Neural crest cell (in vitro differentiated cells): ENCODE results near the gene SLC23A3. TPM values are rescaled to one million over a fixed set of nuclear protein-coding genes. Genes with fewer than 3 reads are reported as not detected.

Source experiments
- DNase-seq: peaks from one replicate; pipeline ENCODE4 v3.0.0; 2021; ENCODE audit warnings: low read depth, mixed read lengths, low spot score
- H3K27ac Mint-ChIP-seq: one replicate; pipeline ENCODE4 v1.8.0; 2021; ENCODE audit warnings: mild to moderate bottlenecking, mixed read lengths; ENCODE audit not compliant: unreplicated experiment
- H3K27me3 Mint-ChIP-seq: 2 replicates; pipeline ENCODE4 v1.8.0; 2021; ENCODE audit warnings: low read depth, mild to moderate bottlenecking, mixed read lengths
- H3K36me3 Mint-ChIP-seq: 2 replicates; pipeline ENCODE4 v1.8.0; 2021; ENCODE audit warnings: low read depth, mild to moderate bottlenecking, mixed read lengths
- H3K4me1 Mint-ChIP-seq: 2 replicates; pipeline ENCODE4 v1.8.0; 2021; ENCODE audit warnings: mixed read lengths
- H3K4me3 Mint-ChIP-seq: one replicate; pipeline ENCODE4 v1.8.0; 2021; ENCODE audit warnings: mild to moderate bottlenecking, mixed read lengths
- H3K9me3 Mint-ChIP-seq: 2 replicates; pipeline ENCODE4 v1.8.0; 2021; ENCODE audit warnings: mixed read lengths
- total RNA-seq: library from RNA; stranded (reverse); gene quantifications from 2 replicates; pipeline ENCODE4 v1.2.1, GENCODE V29; 2021
- TF ChIP-seq, protein P1 (sequence below): fragments of 200-600 bp; sonication (generic); conservative IDR thresholded peaks from 2 replicates; pipeline ENCODE4 v1.5.0; 2021; ENCODE audit warnings: antibody characterized with exemption, mild to moderate bottlenecking

The SLC23A3 gene
- total RNA-seq, 1 donor from 2014 or later, result 1.5 TPM

DNA sequence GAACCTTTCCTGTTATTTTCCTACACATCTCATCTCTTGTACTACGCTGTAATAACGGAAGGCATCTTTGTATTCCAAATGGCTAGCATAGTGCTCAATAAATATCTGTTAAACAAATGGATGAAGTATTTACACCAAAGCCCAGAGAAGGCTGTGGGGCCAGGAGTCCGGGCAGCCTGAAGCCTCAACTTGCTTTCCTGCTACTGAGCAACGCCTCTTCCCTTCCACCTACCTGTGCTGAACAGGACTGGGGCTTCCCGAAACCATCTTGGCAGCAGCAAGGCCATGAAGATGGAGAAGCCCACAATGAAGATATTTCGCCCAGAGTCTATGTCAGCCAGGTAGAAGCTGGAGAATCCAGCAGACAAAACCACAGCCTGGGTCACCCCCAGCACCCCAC is 6.7 kb downstream of the SLC23A3 start:
- Mint-ChIP-seq H3K27ac (no peak overlapping the region), H3K4me1 (peaks cover 17% of the 10 kb centered on the region), H3K9me3 (no peaks in the 10 kb centered on the region), H3K27me3 (no peaks in the 10 kb centered on the region), H3K4me3 (no peak overlapping the region), H3K36me3 (no peaks in the 10 kb centered on the region)
- DNase-seq, result no peak
- TF ChIP-seq, protein P1, sequence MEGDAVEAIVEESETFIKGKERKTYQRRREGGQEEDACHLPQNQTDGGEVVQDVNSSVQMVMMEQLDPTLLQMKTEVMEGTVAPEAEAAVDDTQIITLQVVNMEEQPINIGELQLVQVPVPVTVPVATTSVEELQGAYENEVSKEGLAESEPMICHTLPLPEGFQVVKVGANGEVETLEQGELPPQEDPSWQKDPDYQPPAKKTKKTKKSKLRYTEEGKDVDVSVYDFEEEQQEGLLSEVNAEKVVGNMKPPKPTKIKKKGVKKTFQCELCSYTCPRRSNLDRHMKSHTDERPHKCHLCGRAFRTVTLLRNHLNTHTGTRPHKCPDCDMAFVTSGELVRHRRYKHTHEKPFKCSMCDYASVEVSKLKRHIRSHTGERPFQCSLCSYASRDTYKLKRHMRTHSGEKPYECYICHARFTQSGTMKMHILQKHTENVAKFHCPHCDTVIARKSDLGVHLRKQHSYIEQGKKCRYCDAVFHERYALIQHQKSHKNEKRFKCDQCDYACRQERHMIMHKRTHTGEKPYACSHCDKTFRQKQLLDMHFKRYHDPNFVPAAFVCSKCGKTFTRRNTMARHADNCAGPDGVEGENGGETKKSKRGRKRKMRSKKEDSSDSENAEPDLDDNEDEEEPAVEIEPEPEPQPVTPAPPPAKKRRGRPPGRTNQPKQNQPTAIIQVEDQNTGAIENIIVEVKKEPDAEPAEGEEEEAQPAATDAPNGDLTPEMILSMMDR, result no peak

DNA sequence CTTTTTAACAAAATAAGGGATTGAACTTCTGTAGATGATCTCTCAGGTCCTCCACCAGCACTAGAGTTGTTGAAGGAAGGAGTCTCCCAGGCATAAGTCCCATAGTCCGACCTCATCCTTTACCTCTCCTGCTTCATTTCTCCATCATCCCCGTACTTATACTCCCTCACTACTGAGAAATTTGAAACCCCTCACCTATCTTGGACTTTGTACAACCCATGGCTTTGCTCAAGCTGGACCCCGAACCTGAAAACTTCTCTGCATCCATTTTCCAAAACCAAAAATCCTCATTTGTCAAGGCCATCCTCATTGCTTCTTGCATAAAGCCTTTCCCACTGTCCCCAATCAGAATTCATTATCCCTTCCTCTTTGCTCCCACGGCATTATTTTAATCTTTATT is 8.7 kb downstream of the SLC23A3 start:
- TF ChIP-seq, protein P1, result no peak
- no peak for DNase-seq
- Mint-ChIP-seq H3K27me3 (no peaks in the 10 kb centered on the region), H3K27ac (no peak overlapping the region), H3K9me3 (no peaks in the 10 kb centered on the region), H3K36me3 (no peaks in the 10 kb centered on the region), H3K4me3 (peak overlapping the region; percentile 95), H3K4me1 (peaks cover 17% of the 10 kb centered on the region)

DNA sequence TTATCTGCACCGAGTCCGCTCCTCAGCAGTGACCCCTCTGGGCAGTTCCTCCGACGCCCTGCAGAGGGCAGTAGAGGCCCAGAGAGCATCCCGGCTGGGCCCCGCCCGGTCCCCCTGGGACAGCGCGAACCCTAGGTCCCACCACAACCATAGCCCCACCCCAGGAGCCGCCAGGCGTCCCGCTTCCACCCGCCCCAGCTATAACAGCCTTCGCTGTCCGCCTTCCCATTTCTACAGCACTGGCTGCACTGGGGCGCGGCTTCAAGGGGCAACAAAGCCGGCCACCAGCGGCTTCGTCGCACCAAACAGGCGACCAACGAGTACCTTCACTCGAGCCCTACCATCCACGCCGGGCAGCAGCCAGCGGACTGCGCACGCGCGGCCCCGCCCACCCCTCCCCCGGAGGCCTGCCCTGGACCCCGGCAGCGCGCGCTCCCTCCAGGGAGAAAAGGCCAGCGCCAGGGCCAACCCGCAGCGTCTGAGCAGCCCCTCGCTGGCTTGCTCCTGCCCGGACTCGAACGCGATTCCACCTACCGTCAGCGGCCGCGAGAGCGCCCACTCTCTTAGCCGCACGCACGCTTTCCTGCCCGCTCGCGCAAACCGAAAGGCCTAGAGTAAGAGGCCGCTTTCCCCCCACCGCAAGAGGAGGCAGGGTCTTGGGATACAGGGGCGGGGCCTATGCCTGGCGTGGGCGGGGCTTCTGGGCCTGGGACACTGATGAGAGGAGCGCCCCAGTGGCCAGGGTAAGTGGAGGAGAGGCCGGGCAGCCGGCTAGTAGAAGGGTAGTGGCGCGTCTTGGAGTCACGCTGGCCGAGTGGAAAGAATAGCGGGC is 9.4 kb downstream of the SLC23A3 start, which contains the start of gene NHEJ1:
Gene NHEJ1, minus strand, starts transcription at position 630 of the 832 bp plus-strand sequence. CDS start 2,453 bp downstream, outside the sequence.
- H3K4me3 Mint-ChIP-seq, result peak within 1 kb of the TSS; percentile 95
- peak within 1 kb of the TSS; percentile 98 for H3K27ac Mint-ChIP-seq
- no peaks in the 10 kb centered on the region for H3K27me3 Mint-ChIP-seq
- TF ChIP-seq, protein P1, result peak; percentile 100
- H3K9me3 Mint-ChIP-seq, result no peaks in the 10 kb centered on the region
- no peaks in the 10 kb centered on the region for H3K36me3 Mint-ChIP-seq
- DNase-seq, result peak; percentile 95
- H3K4me1 Mint-ChIP-seq, result peaks cover 17% of the 10 kb centered on the region

DNA sequence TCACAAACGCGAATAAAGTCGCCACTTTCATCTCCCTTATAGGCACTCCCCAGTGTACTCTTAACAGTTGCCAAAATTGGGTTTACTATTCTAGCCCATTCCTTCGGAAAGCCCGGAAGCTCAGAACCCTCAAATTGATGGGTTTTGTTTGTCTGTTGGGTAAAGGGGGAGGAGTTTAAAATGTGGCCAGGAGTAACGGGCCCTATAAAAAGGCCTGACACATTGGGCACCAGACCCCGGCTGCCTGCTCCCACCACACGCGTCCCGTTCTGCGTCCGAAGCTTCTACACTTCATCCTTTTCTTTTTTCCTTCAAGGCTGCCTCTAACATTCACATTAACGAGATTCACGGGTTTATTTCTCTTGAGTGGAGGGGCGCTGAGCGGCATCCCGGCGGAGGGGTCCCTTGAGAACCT is 10.1 kb downstream of the SLC23A3 start:
- DNase-seq, result no peak
- Mint-ChIP-seq H3K27ac (peak overlapping the region; percentile 38), H3K4me3 (peak overlapping the region; percentile 95), H3K4me1 (peaks cover 17% of the 10 kb centered on the region), H3K27me3 (no peaks in the 10 kb centered on the region), H3K9me3 (no peaks in the 10 kb centered on the region), H3K36me3 (no peaks in the 10 kb centered on the region)
- TF ChIP-seq, protein P1, result no peak

DNA sequence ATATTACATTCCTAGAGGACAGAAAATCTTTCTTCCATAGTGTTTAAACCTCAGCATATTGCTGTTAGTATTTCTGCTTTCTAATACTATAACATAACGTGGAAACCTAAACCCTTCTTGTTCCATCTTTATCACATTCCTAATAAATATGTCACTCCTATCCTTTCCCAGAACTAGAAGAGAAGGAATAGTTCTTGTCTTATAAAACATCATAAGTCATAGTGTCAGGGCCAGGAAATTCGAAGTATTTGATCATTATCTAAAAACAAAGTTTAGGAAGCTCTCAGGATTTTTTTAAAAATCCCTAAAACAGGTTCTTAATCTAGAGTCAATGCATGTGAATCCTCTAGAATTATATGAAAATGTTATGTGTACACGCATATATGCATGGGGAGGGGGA is 11.2 kb downstream of the SLC23A3 start:
- Mint-ChIP-seq H3K27me3 (no peaks in the 10 kb centered on the region), H3K27ac (no peak overlapping the region), H3K9me3 (no peaks in the 10 kb centered on the region), H3K4me3 (peak overlapping the region; percentile 28), H3K4me1 (peaks cover 17% of the 10 kb centered on the region), H3K36me3 (no peaks in the 10 kb centered on the region)
- TF ChIP-seq, protein P1, result no peak
- no peak for DNase-seq
